UCSD-AML1 (cell line): Measurements from ENCODE around the gene CCDC27.
"Not testable (repeated sequence)": the region's sequence is repeated elsewhere in the genome, so short reads cannot be mapped to it uniquely, and the experiment has no call there.

Experiments
- DNase-seq: peaks from one replicate; lab custom pipeline; 2025; ENCODE audit not compliant: unreplicated experiment; lab: John Stamatoyannopoulos, UW

Gene CCDC27

GRCh38 chr1:3788756-3789420, 36.6 kb downstream of the CCDC27 start:
- DNase-seq: no peak

DNA sequence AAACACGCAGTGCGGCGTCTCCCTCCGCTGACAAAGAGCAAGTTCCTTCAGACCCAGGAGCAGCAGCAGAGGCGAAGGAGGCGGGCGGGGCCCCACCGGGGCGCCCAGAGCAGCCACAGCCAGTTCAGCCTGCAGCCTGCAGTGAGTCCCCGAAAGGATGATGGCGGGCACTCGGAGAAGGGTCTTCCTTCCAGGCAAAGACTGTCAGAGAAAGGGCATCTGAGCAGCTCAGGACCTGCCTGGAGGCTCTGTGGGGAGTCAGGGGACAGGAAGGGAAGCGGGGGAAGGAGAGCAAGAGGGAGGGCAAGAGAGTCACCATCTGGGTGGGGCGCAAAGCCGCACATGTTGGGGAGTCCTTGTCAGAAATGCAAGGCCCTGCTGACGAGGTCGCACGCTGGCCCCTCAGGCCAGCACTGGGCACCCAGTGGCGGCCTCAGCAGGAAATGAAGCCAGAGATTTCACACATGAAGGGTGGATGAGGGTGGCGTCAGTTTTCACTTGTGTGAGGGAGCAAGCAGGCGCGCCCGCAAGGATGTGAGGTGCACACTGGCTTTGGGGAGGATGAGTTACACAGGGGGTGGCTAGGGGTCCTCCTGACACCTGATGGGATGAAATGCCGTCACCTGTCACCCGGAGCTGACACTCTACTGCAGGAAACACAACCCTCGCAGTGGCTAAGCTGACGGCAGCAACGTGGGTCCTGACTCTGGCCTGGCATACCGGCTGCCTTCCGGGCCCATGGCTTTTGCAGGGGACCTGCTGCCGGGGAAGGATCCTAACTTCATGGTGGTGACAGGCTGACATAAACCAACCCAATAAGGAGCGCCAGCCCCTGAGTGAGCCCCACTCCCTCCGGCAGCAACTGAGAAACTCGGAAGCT, 37.4 kb downstream of the CCDC27 start:
- DNase-seq: no peak

DNA sequence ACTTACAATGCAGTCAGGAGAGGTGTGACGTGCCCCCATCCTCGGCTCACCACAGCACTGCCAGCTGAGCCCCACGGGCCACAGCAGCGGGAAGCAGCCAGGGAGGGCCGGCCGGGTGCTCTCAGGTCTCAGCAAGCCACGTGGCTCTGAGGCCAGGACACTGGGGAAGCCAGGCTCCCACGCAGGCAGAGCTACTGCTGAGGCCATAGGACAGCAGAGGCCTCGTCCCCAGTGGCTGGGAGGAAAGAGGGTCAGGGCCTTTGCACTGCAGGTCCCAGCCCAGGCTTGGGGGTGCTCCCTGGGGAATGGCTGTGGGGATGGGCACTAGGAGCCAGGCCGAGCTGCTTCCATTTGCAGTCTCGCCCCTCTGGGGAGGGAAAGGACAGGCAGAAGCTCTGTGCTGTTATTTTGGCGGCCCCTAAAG, 38.3 kb downstream of the CCDC27 start:
- DNase-seq: no peak

- DNase-seq: no peak
Measured at GRCh38 chr1:3790952-3791351, 38.7 kb downstream of the CCDC27 start.

GRCh38 chr1:3795453-3796214, 43.4 kb downstream of the CCDC27 start:
- no peak for DNase-seq

GRCh38 chr1:3796215-3797061, 44.2 kb downstream of the CCDC27 start, which contains the start of gene LRRC47:
LRRC47 (minus strand) TSS chr1:3796498; CDS start chr1:3796476, 22 bp downstream.
- DNase-seq: peak; percentile 92

GRCh38 chr1:3799976-3800685, 47.9 kb downstream of the CCDC27 start:
- no peak for DNase-seq

DNA sequence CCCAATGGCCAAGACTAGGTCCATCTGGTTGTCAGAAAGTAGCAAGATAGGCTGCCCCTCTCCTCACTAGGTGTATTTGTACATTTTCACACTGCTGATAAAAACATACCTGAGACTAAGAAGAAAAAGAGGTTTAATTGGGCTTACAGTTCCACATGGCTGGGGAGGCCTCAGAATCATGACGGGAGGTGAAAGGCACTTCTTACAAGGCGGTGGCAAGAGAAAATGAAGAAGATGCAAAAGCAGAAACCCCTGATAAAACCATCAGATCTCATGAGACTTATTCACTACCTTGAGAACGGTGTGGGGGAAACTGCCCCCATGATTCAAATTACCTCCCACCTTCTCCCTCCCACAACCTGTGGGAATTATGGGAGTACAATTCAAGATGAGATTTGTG, 48.5 kb downstream of the CCDC27 start:
- DNase-seq: not testable (repeated sequence)

- DNase-seq: no peak
Measured at GRCh38 chr1:3803905-3804626, 51.8 kb downstream of the CCDC27 start.

GRCh38 chr1:3804627-3804944, 52.3 kb downstream of the CCDC27 start:
- DNase-seq: not testable (repeated sequence)

GRCh38 chr1:3805038-3805437, 52.8 kb downstream of the CCDC27 start:
- no peak for DNase-seq

DNA sequence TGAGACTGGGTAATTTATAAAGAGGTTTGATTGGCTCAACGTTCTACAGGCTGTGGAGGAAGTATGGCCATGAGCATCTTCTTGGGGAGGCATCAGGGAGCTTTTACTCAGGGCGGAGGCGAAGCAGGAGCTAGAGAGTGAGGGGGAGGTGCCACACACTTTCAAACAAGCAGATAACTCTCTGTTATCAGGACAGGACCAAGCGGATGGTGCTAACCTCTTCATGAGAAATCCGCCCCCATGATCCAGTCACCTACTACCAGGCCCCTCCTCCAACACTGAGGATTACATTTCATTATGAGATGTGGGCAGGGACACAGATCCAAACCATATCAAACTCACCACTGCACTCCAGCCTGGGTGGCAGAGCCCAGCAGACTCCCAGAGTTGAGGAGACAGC, 55.5 kb downstream of the CCDC27 start:
- no peak for DNase-seq

GRCh38 chr1:3809680-3810079, 57.4 kb downstream of the CCDC27 start:
- no peak for DNase-seq

GRCh38 chr1:3810149-3810761, 58.0 kb downstream of the CCDC27 start:
- DNase-seq: not testable (repeated sequence)

GRCh38 chr1:3811595-3811911, 59.3 kb downstream of the CCDC27 start:
- no peak for DNase-seq

GRCh38 chr1:3814065-3814464, 61.8 kb downstream of the CCDC27 start:
- DNase-seq: no peak

- DNase-seq: no peak
Measured at GRCh38 chr1:3814771-3815561, 62.7 kb downstream of the CCDC27 start.
